HCT116 (cell line): ENCODE results near the gene LRRC2. TPM values are rescaled to one million over a fixed set of nuclear protein-coding genes. Genes with fewer than 3 reads are reported as not detected.

Source experiments
- ATAC-seq: fragments of 200-7000 bp; cut with Tn5 transposase; 2 replicates; pipeline ENCODE4 v1.9.1; 2020; ENCODE audit warnings: mild to moderate bottlenecking, moderate library complexity
- BruUV-seq: library from RNA; stranded (reverse); fragments of 400-500 nt; replicated peaks from 2 replicates; lab custom pipeline; 2021; lab: Mats Ljungman, UMichigan
- CTCF ChIA-PET: fragments of 300-600 bp; sonication (Branson Sonifier 250); formaldehyde crosslinking; loops from one replicate; lab custom pipeline; 2021; ENCODE audit warnings: antibody characterized with exemption; lab: Charles Lee
- POLR2A ChIA-PET: fragments of 300-600, 350-600 bp; sonication (Branson Sonifier 250); formaldehyde crosslinking; loops from one replicate; lab custom pipeline; 2021; ENCODE audit warnings: antibody characterized with exemption; lab: Charles Lee
- RAD21 ChIA-PET, 2 experiments: fragments of 300-600 bp; sonication (Branson Sonifier 250); formaldehyde crosslinking; loops; one replicate each; lab custom pipeline; 2023; ENCODE audit warnings: low total read pairs in 2 of 2; ENCODE audit not compliant: uncharacterized antibody in 2 of 2, unreplicated experiment in 2 of 2, low non-redundant PET in 1 of 2; lab: Charles Lee
- DNase-seq: peaks from one replicate; pipeline ENCODE4 v3.0.0-alpha.2; 2010; ENCODE audit warnings: low read depth, low spot score
- H2AFZ ChIP-seq: fragments of 200-600 bp; shearing (Covaris generic), sonication (generic); 2 replicates; pipeline ENCODE4 v1.6.1; 2017; ENCODE audit warnings: low read depth, mixed run types, mixed read lengths, antibody characterized with exemption, low read length; ENCODE audit not compliant: poor library complexity, severe bottlenecking
- H3K27ac ChIP-seq: 2 replicates; pipeline ENCODE4 v1.5.1; 2012; ENCODE audit warnings: low read depth, low read length
- H3K27me3 ChIP-seq: fragments of 200-600 bp; sonication (generic); 2 replicates; pipeline ENCODE4 v1.6.1; 2016; ENCODE audit warnings: mixed run types, low read length, mixed read lengths; ENCODE audit not compliant: insufficient read depth
- H3K36me3 ChIP-seq, 2 experiments: fragments of 200-500 bp in 1 of 2; fragments of 200-600 bp in 1 of 2; sonication (Bioruptor generic) in 1 of 2; sonication (generic) in 1 of 2; 2 replicates each; pipeline versions ENCODE4 v1.5.1 to v1.6.1; 2014 to 2016; ENCODE audit warnings: low read length in 2 of 2, inconsistent platforms in 1 of 2, mixed read lengths in 1 of 2, mixed run types in 1 of 2; ENCODE audit not compliant: insufficient read depth in 2 of 2, control insufficient read depth in 1 of 2
- H3K4me1 ChIP-seq, 2 experiments: fragments of 200-600 bp in 1 of 2; sonication (generic) in 1 of 2; 2 replicates each; pipeline versions ENCODE4 v1.5.1 to v1.6.1; 2012 to 2017; ENCODE audit warnings: low read length in 2 of 2, inconsistent platforms in 1 of 2, mild to moderate bottlenecking in 1 of 2, mixed read lengths in 1 of 2, mixed run types in 1 of 2, moderate library complexity in 1 of 2; ENCODE audit not compliant: insufficient read depth in 2 of 2, control insufficient read depth in 1 of 2
- H3K4me2 ChIP-seq: fragments of 200-600 bp; sonication (generic); 2 replicates; pipeline ENCODE4 v1.6.1; 2017; ENCODE audit warnings: mixed run types, low read length, mixed read lengths
- H3K4me3 ChIP-seq, 2 experiments: fragments of 200-600 bp in 1 of 2; sonication (generic) in 1 of 2; replicated peaks in 1 of 2; 2 replicates each; pipeline ENCODE4 v1.5.1; 2011 to 2016; ENCODE audit warnings: low read length in 2 of 2, control low read depth in 1 of 2, low read depth in 1 of 2, mild to moderate bottlenecking in 1 of 2, mixed read lengths in 1 of 2, mixed run types in 1 of 2
- H3K79me2 ChIP-seq: fragments of 200-600 bp; sonication (generic); 2 replicates; pipeline ENCODE4 v1.6.1; 2017; ENCODE audit warnings: mild to moderate bottlenecking, mixed run types, low read length, moderate library complexity, mixed read lengths; ENCODE audit not compliant: insufficient read depth
- H3K9ac ChIP-seq: fragments of 200-600 bp; sonication (generic); 2 replicates; pipeline ENCODE4 v1.6.1; 2016; ENCODE audit warnings: low read length, mixed read lengths
- H3K9me2 ChIP-seq: fragments of 200-600 bp; sonication (generic), shearing (Covaris generic); 2 replicates; pipeline ENCODE4 v1.6.1; 2017; ENCODE audit warnings: mixed run types, mild to moderate bottlenecking, moderate library complexity; ENCODE audit not compliant: insufficient read depth
- H3K9me3 ChIP-seq, 2 experiments: fragments of 200-500 bp in 1 of 2; fragments of 200-600 bp in 1 of 2; sonication (Bioruptor generic) in 1 of 2; sonication (generic) in 1 of 2; 2 replicates each; pipeline ENCODE4 v1.6.1; 2014 to 2017; ENCODE audit warnings: low read length in 2 of 2, mixed read lengths in 2 of 2, inconsistent platforms in 1 of 2, low read depth in 1 of 2, mild to moderate bottlenecking in 1 of 2, mixed run types in 1 of 2, moderate library complexity in 1 of 2; ENCODE audit not compliant: control insufficient read depth in 1 of 2, insufficient read depth in 1 of 2
- H4K20me1 ChIP-seq: fragments of 200-600 bp; sonication (generic), shearing (Covaris generic); 2 replicates; pipeline ENCODE4 v1.6.1; 2017; ENCODE audit warnings: mixed run types, mild to moderate bottlenecking, moderate library complexity; ENCODE audit not compliant: insufficient read depth
- ATF3 ChIP-seq: IDR thresholded peaks from 2 replicates; pipeline ENCODE4 v1.6.1; 2012
- CBX3 ChIP-seq: IDR thresholded peaks from 2 replicates; pipeline ENCODE4 v1.6.1; 2012; ENCODE audit warnings: low read depth
- CEBPB ChIP-seq: IDR thresholded peaks from 2 replicates; pipeline ENCODE4 v1.6.1; 2012; ENCODE audit warnings: low read depth
- CTCF ChIP-seq, 3 experiments: fragments of 200-600 bp in 1 of 3; sonication (generic) in 1 of 3; IDR thresholded peaks in 2 of 3; conservative IDR thresholded peaks in 1 of 3; 2 replicates each; pipeline ENCODE4 v1.5.1; 2012 to 2017; ENCODE audit warnings: low read depth in 2 of 3, low read length in 2 of 3, antibody characterized with exemption in 1 of 3, borderline replicate concordance in 1 of 3, control low read depth in 1 of 3, mild to moderate bottlenecking in 1 of 3, mixed read lengths in 1 of 3, mixed run types in 1 of 3, moderate library complexity in 1 of 3; ENCODE audit not compliant: insufficient read depth in 1 of 3
- EGR1 ChIP-seq: IDR thresholded peaks from 2 replicates; pipeline ENCODE4 v1.6.1; 2012; ENCODE audit warnings: low read depth
- ELF1 ChIP-seq: IDR thresholded peaks from 2 replicates; pipeline ENCODE4 v1.6.1; 2012; ENCODE audit warnings: low read depth, borderline replicate concordance
- EZH2 ChIP-seq: fragments of 200-600 bp; sonication (generic); IDR thresholded peaks from 2 replicates; pipeline ENCODE4 v1.6.1; 2017; ENCODE audit warnings: antibody characterized with exemption, mixed run types
- EZH2phosphoT487 ChIP-seq: fragments of 200-600 bp; IDR thresholded peaks from 2 replicates; pipeline ENCODE4 v1.6.1; 2018; ENCODE audit warnings: antibody characterized with exemption, borderline replicate concordance
- JUND ChIP-seq: IDR thresholded peaks from 2 replicates; pipeline ENCODE4 v1.6.1; 2012
- POLR2A ChIP-seq: IDR thresholded peaks from 2 replicates; pipeline ENCODE4 v1.7.0; 2011; ENCODE audit warnings: borderline replicate concordance; ENCODE audit not compliant: insufficient read depth, insufficient read length; ENCODE audit errors: extremely low read depth
- POLR2AphosphoS5 ChIP-seq: IDR thresholded peaks from 2 replicates; pipeline ENCODE4 v1.6.1; 2011; ENCODE audit warnings: mild to moderate bottlenecking, low read depth, low read length, moderate library complexity
- RAD21 ChIP-seq: IDR thresholded peaks from 2 replicates; pipeline ENCODE4 v1.6.1; 2012; ENCODE audit warnings: low read depth, mild to moderate bottlenecking
- REST ChIP-seq: IDR thresholded peaks from 2 replicates; pipeline ENCODE4 v1.6.1; 2012; ENCODE audit warnings: low read depth
- SIN3A ChIP-seq: IDR thresholded peaks from 2 replicates; pipeline ENCODE4 v1.6.1; 2012; ENCODE audit warnings: low read depth
- SP1 ChIP-seq: IDR thresholded peaks from 2 replicates; pipeline ENCODE4 v1.6.1; 2012; ENCODE audit warnings: low read depth
- TCF7L2 ChIP-seq: IDR thresholded peaks from 2 replicates; pipeline ENCODE4 v1.7.0; 2011; ENCODE audit warnings: borderline replicate concordance, inconsistent platforms; ENCODE audit not compliant: insufficient read depth, insufficient read length; ENCODE audit errors: extremely low read depth
- YY1 ChIP-seq: IDR thresholded peaks from 2 replicates; pipeline ENCODE4 v1.6.1; 2011; ENCODE audit warnings: low read length, low read depth, moderate library complexity, mild to moderate bottlenecking; ENCODE audit not compliant: insufficient replicate concordance; ENCODE audit errors: extremely low read depth
- ZBTB33 ChIP-seq: IDR thresholded peaks from 2 replicates; pipeline ENCODE4 v1.6.1; 2011; ENCODE audit warnings: mild to moderate bottlenecking, low read length, moderate library complexity; ENCODE audit not compliant: insufficient replicate concordance; ENCODE audit errors: extremely low read depth
- ZNF274 ChIP-seq: fragments of 200-500 bp; sonication (Bioruptor generic); IDR thresholded peaks from 2 replicates; pipeline ENCODE4 v1.6.1; 2014; ENCODE audit warnings: mild to moderate bottlenecking, low read depth, low read length, inconsistent platforms
- intact Hi-C: fragments of 100-400 bp; cut with micrococcal nuclease; formaldehyde crosslinking; loops from 2 replicates; pipeline ENCODE4 v1.10.0; 2022
- total RNA-seq: library from RNA; stranded (reverse); gene quantifications from one replicate; pipeline ENCODE4 v1.2.1, GENCODE V29; 2021; ENCODE audit not compliant: unreplicated experiment

LRRC2 gene
- total RNA-seq, 1 experiment from 2014 or later, result not detected

GRCh38 chr3:46613313-46614005, 47.4 kb upstream of the LRRC2 start:
- POLR2A ChIA-PET, result no interaction called here
- Histone ChIP-seq H3K79me2 (no peaks in the 10 kb centered on the region), H3K36me3 (no peaks in the 10 kb centered on the region), H3K9ac (no peak overlapping the region), H3K4me3 (no peak overlapping the region), H3K9me3 (no peaks in the 10 kb centered on the region), H3K4me2 (no peak overlapping the region), H3K27me3 (peaks cover 10% of the 10 kb centered on the region; the same call in 1 of the 2 replicates), H3K27ac (no peak overlapping the region), H3K9me2 (no peaks in the 10 kb centered on the region), H3K4me1 (no peaks in the 10 kb centered on the region), H2AFZ (no peak overlapping the region), H4K20me1 (no peaks in the 10 kb centered on the region)
- ATAC-seq, result no peak
- no peak for DNase-seq
- CTCF ChIA-PET, result no interaction called here
- TF ChIP-seq SP1 (no peak), RAD21 (no peak), CEBPB (no peak), EGR1 (no peak), SIN3A (no peak), YY1 (no peak), ZBTB33 (no peak), JUND (no peak), ZNF274 (no peak), REST (no peak), ELF1 (no peak), EZH2phosphoT487 (no peak), CBX3 (no peak), POLR2AphosphoS5 (no peak), TCF7L2 (no peak), ATF3 (no peak), CTCF (IDR thresholded peaks at IDR 0.05 in 2 of 3, conservative IDR thresholded peaks at IDR 0.05 in 1 of 3; ENCODE audit: borderline replicate concordance in 1 of 3, insufficient read depth in 1 of 3, low read depth in 2 of 3, low read length in 2 of 3) (no peak), EZH2 (no peak), POLR2A (no peak)
- intact Hi-C loops, result no loop called here
- BruUV-seq, result no TSS peak
- RAD21 ChIA-PET, result no interaction called here
